HG03457 (cell line): ENCODE results near the gene GOLGA8N.
A peak's percentile ranks its signal among the peaks of the same experiment; 100 is the strongest.
"Not testable (repeated sequence)": the region's sequence is repeated elsewhere in the genome, so short reads cannot be mapped to it uniquely, and the experiment has no call there.

Source experiments
- ATAC-seq: cut with Tn5 transposase; IDR thresholded peaks from one replicate; pipeline ENCODE4 v1.9.1; 2021; ENCODE audit warnings: moderate number of reproducible peaks; ENCODE audit not compliant: unreplicated experiment

The GOLGA8N gene

DNA sequence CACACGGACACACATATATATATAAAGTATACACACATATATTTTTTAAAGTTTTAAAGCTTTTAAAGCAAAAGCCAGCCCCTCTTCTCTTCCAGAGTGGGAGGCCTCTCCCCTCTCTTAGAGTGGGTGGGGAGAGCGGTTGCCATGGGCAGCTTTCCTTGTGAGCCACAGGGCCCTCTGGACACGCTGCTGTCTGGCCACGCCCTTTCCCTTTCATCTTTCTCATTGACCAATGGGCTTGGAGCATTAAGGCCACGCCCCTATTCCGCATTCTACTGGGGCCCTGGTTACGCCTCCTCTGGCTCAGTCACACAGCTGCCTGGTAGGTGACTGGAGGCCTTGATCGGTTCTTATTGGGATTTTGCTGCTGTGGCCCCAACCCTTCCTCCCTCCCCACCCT, at the start of gene GOLGA8N:
Gene GOLGA8N, plus strand, starts transcription at position 306 of the 400 bp plus-strand sequence.
- ATAC-seq = not testable (repeated sequence)

DNA sequence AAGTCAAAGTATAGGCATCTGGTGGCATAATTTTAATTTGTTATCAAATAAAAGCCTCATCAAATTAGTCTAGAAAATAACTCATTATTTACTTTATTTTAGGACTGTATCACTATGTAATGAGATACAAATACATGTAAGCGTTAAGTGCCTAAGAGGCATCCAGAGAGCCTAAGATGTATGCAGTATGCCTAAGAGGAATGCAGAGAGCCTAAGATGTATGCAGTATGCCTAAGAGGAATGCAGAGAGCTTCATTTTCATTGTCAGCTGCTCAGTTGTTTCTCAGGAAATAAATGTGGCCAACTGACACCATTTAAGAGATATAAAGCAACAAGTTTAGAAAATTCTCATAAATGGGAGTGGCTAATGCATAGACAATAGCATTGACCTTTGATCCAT, 49.8 kb upstream of the GOLGA8N start:
- ATAC-seq = not testable (repeated sequence)

DNA sequence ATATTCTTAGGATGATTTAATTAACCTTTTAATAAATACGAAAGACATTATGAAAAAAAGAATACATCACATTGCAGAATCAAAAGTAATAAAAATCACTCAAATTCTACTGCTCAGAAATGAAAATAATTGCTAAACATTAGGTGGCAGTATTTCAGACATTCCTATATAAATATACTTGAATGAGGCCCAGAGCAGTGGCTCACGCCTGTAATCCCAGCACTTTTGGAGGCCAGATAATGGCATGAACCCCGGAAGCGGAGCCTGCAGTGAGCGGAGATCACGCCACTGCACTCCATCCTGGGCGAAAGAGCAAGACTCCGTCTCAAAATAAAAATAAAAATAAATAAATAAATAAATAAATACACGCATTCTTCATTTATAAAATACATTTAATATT, 48.1 kb upstream of the GOLGA8N start:
- ATAC-seq = not testable (repeated sequence)

DNA sequence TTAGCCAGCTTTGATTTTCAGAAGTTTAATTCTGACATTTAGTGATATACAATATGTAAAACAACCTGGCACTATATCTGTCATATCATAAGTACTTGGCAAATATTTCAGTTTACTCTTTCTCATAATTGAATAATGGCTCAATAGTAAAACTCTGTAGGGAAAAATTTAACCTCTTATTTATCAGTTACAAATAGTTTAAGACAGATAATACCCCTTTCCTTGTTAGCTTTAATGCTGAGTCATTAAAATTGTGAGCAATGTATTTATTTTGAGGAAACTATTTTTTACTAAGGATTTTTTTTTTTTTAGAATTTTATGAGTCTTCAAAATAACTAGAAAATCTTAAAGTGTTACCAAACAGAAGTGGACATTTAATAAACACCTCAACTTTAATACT, 38.7 kb upstream of the GOLGA8N start:
- ATAC-seq = not testable (repeated sequence)

DNA sequence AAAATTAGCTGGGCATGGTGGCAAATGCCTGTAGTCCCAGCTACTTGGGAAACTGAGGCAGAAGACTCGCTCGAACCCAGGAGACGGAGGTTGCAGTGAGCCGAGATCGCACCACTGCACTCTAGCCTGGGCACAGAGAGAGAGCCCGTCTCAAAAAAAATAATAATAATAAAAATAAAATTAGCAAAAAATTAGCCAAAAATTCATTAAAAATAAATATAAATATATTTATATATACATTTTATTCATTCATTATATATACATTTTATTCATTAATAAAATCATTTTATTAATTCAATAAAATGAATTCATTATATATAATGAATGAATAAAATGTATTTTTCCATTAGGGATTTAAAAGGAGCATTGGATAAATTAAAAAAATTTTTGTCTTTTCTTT, 31.1 kb upstream of the GOLGA8N start:
- ATAC-seq = not testable (repeated sequence)

DNA sequence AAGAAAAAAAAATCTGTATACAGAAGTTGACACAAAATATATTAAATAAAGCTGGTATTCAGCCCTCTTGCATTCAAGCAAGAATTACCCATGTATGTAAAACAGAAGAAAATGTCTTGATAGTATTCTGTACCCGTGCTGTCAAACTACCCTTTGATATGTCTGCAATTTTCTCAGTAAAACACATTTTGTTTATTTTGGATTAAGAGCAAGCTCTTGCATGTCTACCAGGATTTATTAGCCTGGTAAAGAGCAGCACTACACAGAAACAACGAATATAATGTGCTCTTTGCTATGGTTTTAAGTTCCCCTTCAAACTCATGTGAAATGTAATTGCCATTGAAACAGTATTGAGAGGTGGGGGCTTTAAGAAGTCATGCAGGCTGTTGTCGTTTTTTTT, 24.3 kb upstream of the GOLGA8N start:
- ATAC-seq = not testable (repeated sequence)

DNA sequence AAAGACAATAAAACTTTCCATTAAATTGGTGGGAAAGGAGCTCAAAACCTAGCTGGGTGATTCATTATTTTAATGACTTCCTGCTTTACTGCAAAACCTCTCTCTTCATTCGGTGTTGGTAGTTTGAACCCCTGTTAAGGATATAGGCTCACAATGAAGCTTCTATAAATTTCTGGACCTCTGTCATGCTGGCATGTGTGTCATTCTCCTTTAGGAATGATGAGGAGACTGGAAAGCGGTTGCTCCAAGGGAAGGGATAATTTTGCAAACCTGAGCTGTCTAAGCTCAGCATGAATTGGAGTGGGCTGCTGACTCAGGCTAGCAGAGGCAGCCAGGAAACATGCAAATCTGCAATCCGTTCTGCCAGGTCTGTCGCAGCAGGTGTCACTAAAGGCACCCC, 14.8 kb upstream of the GOLGA8N start:
- ATAC-seq = not testable (repeated sequence)

DNA sequence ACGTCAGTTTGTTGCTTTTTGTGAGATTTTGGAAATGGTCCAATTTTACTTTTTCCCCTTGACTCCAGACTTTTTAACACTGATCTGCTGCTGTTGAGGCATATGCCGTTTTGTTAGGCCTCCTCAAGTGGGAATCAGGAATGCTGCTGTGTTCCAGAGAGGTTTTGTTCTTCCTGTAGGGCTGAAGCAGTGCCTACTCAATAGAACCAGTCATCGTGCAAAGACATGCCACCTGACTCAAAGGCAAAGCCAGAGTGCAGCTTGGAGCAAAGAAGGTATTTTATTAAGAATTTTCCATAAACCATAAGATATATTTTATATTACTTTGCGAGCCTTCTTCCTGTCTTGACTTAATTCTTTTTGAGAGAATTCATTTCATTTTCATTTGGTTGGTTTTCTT, 7.4 kb upstream of the GOLGA8N start:
- ATAC-seq = not testable (repeated sequence)

DNA sequence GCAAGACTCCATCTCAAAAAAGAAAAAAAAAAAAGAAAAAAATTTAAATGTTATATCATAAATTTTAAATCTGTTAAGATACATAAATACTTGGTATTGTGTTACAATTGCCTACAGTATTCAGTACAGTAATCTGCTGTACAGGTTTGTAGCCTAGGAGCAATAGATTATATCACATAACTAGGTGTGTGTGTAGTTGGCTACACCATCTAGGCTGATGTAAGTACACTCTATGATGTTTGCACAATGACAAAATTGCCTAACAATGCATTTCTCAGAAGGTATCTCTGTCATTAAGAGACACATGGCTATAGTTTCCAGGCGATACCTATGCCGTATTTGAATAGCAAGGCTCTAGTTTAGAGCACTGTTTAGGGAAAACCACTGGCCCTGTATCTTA, 16.3 kb downstream of the GOLGA8N start:
- ATAC-seq = not testable (repeated sequence)

DNA sequence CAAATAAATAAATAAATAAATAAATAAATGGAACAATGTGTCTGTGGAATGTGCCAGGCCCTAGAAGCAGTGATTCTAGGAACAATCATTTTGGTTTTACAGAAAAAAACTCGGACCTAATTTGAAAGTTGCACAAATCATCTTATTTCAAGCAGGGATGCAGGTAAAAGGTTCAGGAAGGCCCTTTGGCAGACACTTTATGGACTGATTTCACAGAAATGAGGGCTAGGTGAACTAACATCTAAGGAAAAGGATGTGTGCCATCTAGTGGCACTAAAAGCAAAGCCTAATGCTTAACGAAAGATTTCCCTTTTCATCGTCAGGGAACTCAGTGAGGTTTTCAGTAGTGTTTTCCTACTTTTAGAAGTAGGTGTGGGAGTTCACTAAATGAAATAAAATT, 17.5 kb downstream of the GOLGA8N start:
- not testable (repeated sequence) for ATAC-seq

DNA sequence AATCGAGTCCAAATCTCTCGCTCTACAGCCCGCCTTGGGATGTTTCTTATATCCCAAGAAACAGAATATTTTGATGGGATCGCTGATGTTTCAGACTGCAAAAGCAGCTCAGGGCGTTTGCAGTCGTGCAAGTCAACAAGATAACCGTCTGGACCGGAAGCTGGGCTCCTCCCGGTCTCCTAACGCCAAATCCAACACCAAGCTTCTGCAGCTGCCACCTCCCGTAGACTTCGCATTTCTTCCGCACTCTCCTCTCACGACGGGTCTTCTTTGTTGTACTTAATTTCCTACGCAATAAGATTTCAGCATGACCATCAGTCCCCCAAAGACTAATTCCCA, 21.4 kb downstream of the GOLGA8N start:
- ATAC-seq = peak; percentile 4

DNA sequence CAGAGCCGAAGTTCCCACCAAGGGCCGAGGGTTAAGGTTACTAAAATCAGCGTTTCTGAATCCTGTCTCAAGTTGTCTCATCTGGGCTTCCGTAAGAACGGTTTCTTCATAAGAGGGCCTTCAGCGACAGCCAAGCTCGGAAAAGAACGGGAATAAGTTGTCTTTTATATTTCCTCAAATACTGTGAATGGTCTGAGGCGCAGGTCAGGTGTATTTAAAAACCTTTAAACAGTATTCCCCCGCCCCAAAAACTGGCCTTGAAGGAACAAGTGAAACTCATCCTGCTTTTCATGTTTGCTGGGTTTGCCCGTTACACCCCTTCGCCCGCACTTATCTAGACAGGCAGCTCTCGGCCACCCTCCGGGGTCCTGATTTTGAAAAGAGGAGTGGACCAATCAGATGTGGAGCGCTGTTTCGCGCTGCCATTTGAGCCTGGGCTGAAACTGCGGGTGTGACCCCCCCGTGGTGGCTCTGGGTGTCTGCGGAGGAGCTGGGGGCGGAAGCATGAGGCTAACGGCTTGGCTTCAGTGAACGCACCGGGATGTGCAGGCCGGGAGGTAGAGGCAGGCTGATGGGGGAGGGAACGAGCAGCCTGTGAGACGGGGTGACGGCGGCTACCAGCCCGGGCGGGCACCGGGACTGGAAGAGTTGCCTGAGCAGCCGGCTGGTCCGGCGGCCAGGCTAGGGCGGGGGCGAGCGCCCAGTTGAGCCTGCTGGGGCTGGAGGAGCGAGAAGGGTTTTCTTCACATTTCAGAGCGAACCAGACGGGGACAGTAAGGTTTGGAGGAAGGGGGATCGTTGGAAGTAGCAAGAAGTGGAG, 22.0 kb downstream of the GOLGA8N start, which contains the start of gene ARHGAP11A:
Gene ARHGAP11A, plus strand, starts transcription at position 454 of the 820 bp plus-strand sequence. CDS start 708 bp downstream, outside the sequence.
- peak; percentile 62 for ATAC-seq

DNA sequence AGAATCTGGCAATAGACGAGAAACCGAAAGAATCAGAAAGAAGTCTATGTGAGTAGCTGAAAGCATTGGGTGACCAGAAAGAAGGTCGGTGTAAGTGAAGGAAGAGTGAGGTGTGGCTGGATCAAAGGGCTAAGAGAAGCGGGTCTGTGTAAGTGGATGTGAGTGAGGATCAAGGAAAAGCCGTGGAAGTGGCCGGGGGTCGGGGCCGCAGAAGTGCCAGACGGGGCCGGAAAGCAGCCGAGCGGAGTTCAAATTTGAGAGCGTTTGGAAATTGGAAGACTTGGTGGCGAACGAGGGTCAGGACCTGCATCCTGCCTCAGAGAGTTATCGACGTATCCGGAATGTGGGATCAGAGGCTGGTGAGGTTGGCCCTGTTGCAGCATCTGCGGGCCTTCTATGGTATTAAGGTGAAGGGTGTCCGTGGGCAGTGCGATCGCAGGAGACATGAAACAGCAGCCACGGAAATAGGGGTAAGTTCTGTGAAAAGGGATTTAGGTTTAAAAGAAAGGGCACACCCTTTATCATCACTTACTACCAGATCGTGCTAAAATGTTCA, 22.7 kb downstream of the GOLGA8N start:
- ATAC-seq = peak; percentile 3

DNA sequence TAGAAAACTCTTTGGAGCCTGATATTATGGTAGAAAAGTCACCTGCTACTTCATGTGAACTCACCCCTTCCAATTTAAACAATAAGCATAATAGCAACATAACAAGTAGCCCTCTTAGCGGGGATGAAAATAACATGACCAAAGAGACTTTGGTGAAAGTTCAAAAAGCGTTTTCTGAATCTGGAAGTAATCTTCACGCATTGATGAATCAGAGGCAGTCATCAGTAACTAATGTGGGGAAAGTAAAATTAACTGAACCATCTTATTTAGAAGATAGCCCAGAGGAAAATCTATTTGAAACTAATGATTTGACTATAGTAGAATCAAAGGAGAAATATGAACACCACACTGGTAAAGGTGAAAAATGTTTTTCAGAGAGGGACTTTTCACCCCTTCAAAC, 43.2 kb downstream of the GOLGA8N start:
- ATAC-seq = no peak

DNA sequence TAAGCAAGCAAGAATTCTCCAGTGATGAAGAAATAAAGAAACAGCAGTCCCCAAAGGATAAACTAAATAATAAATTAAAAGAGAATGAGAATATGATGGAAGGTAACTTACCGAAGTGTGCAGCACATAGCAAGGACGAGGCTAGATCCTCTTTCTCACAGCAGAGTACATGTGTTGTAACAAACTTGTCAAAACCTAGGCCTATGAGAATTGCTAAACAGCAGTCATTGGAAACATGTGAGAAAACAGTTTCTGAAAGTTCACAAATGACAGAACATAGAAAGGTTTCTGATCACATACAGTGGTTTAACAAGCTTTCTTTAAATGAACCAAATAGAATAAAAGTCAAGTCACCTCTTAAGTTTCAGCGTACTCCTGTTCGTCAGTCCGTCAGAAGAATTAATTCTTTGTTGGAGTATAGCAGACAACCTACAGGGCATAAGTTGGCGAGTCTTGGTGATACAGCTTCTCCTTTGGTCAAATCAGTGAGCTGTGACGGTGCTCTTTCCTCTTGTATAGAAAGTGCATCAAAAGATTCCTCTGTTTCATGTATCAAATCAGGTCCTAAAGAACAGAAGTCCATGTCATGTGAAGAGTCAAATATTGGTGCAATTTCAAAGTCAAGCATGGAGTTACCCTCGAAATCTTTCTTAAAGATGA, 43.8 kb downstream of the GOLGA8N start:
- ATAC-seq = no peak

DNA sequence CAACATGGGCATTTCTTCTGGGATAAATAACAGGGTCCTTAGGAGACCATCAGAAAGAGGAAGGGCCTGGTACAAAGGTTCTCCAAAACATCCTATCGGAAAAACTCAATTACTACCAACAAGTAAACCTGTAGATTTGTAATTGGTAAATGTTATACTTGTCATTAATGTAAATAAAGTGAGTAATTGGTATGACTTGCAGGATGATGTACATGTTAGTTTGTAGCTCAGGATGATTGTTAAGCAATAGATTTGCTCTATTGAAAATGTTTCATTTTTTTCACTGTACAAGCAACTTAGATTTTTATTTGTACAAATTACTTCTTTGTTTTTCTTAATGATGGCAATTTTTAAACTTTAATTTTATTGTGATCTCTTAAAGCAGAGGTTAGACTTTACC, 44.4 kb downstream of the GOLGA8N start:
- ATAC-seq = no peak

DNA sequence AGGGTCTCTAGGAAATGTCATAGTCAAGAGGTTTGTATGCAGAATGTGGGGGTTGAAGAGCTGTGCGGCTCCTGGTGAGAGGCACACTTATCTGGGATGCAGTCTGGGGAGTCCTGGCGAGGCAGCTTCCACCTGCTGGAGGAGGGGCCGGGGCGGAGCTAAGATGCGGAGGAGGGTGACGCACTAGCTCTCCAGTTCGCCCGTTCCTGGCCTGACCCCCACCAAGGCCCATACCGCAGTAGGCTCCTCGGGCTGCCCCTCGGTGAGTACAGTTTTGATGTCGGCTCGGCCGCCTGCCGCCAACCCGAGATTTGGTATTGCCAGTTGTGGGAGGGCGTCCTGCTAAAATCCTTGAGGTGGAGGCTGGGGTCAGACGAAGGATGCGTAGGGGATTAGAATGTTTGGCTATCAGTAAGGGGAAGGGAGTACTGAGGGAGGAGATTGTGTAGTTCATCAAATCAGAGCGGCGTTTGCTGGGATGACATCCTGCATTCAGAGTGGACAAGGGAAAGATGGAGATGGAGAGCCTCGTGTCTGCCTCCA, 48.3 kb downstream of the GOLGA8N start, which contains the start of gene SCG5:
Gene SCG5, plus strand, starts transcription at position 194 of the 543 bp plus-strand sequence. CDS start 1,883 bp downstream, outside the sequence.
- ATAC-seq = no peak

DNA sequence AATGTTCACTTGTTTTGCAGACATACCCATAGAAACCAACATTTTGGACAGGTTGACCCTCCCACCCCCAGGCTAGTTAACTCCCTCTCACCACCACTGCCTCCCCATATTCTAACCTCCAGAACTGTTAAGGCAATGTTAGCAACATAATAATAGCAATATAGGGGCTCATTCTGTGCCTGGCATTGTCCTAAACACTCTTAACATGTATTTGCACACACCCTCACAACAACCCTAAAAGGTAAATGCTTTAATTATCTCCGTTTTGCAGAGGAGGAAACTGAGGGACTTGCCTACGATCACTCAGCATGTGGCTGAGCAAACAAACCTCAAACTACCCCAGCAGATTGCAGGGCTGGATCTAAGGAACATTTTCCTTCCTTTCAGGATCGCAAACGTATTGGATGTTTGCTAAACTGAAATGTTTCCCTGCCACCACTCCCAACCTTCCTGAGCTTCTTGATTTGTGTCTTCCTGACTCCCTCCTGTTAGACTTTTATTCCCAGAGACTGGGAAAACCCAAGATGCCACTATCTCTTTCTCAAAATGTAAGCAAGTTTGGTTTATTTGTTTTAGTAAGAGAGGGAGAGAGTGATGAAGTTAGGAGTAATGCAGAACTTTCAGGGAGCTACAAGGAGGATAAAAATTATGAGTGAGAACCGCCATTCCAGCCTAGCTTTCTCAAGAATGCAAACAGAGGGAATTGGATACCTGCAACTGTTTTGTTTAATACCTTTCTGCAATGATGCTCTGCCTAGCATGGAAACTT, 49.6 kb downstream of the GOLGA8N start:
- no peak for ATAC-seq

DNA sequence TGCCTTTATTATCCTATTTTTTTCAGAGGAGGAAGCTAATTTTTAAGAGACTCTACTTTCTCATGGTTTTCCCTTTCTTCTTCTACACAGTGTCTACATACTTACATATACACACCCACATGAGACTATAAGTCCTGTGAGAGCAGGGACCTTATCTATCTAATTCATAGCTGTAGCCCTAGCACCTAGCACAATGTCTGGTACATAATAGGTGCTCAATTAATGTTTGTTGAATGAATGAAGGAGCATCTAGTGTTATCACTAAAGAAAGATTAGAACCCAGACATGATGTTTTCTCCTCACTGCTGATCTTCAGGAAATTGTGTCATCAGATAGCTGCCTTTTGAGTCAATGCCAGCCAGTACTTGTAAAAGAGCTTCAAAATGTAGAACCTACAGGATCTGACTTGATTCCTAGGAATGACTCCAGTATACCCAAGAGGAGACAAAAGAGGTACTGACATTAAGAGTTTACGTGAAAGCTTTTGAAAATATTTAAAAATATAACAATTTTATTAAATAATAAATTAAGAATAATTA, 50.7 kb downstream of the GOLGA8N start:
- no peak for ATAC-seq

DNA sequence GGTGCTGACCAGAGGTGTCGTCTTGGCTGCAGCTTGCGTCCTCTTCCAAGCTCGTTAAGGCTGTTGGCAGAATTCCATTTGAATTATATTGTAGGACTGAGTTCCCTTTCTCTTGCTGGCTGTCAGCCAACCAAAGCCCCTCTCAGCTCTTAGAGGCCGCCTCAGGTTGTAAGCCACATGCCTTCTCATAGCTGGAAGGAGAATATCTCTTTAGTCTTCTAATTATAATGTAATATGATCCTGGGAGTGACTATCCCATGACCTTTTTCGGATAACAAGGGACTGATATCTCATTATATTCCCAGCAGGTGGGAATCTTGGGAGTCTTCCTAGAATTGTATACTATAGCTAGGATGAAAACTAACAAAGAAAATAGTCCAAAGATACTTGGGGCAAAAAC, 53.0 kb downstream of the GOLGA8N start:
- no peak for ATAC-seq
